Glutamatergic neuron (in vitro differentiated cells): ENCODE results near the gene CEP120. TPM values are rescaled to one million over a fixed set of nuclear protein-coding genes. Genes with fewer than 3 reads are reported as not detected.

ENCODE experiments used
- DNase-seq: peaks from one replicate; pipeline ENCODE4 v3.0.0; 2022
- H3K27ac Mint-ChIP-seq: one replicate; pipeline ENCODE4 v1.8.0; 2020; ENCODE audit warnings: mild to moderate bottlenecking, mixed read lengths, inconsistent platforms; ENCODE audit not compliant: unreplicated experiment
- H3K27me3 Mint-ChIP-seq: one replicate; pipeline ENCODE4 v1.8.0; 2020; ENCODE audit warnings: mild to moderate bottlenecking, moderate library complexity, mixed read lengths, inconsistent platforms; ENCODE audit not compliant: unreplicated experiment
- H3K36me3 Mint-ChIP-seq: one replicate; pipeline ENCODE4 v1.8.0; 2020; ENCODE audit warnings: mild to moderate bottlenecking, mixed read lengths, inconsistent platforms; ENCODE audit not compliant: unreplicated experiment
- H3K4me1 Mint-ChIP-seq: one replicate; pipeline ENCODE4 v1.8.0; 2020; ENCODE audit warnings: mild to moderate bottlenecking, low read depth, mixed read lengths, inconsistent platforms; ENCODE audit not compliant: unreplicated experiment
- H3K4me3 Mint-ChIP-seq: one replicate; pipeline ENCODE4 v1.8.0; 2020; ENCODE audit warnings: mild to moderate bottlenecking, mixed read lengths, inconsistent platforms; ENCODE audit not compliant: unreplicated experiment
- H3K9me3 Mint-ChIP-seq: one replicate; pipeline ENCODE4 v1.8.0; 2020; ENCODE audit warnings: mild to moderate bottlenecking, moderate library complexity, mixed read lengths, inconsistent platforms; ENCODE audit not compliant: unreplicated experiment
- CTCF ChIP-seq: fragments of 200-600 bp; sonication (generic); IDR thresholded peaks from one replicate; pipeline ENCODE4 v1.5.0; 2021; ENCODE audit not compliant: partially characterized antibody, unreplicated experiment
- total RNA-seq: library from RNA; stranded (reverse); fragmentation: NEBNext Ultra II Directional; extraction: Animal tissue kit (Norgen Biotek cat#: 25700); gene quantifications from one replicate; pipeline ENCODE4 v1.2.1, GENCODE V29; 2021; ENCODE audit not compliant: unreplicated experiment

Gene CEP120
- total RNA-seq, 1 donor from 2014 or later, result 8.2 TPM

GRCh38 chr5:123456242-123456641 is 33.0 kb upstream of the CEP120 start:
- Mint-ChIP-seq H3K36me3 (no peaks in the 10 kb centered on the region), H3K4me1 (peaks cover 26% of the 10 kb centered on the region), H3K27ac (no peak overlapping the region), H3K4me3 (no peak overlapping the region), H3K9me3 (peaks cover under 1% of the 10 kb centered on the region), H3K27me3 (no peaks in the 10 kb centered on the region)
- no peak for DNase-seq
- no peak for TF ChIP-seq CTCF

DNA sequence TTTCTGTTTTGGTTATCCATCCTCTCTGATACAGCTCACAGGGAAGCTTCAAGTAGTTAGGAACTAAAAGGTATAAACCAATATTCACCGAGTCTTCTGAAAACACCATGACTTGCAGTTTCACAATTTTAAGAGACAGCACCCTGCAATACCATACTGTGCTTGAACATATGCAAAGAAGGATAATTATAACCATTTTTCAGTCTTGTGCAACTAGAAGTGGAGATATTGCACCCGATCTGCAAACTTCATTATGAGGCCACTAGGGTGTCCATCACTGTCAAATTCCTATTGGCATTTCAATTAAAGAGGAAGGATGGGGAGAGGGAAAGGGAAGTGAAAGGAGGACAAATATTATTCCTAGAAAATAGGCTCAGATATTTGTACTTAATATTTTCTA is 32.4 kb upstream of the CEP120 start:
- Mint-ChIP-seq H3K27ac (no peak overlapping the region), H3K4me3 (no peak overlapping the region), H3K27me3 (no peaks in the 10 kb centered on the region), H3K36me3 (no peaks in the 10 kb centered on the region), H3K9me3 (peaks cover 5% of the 10 kb centered on the region), H3K4me1 (peaks cover 28% of the 10 kb centered on the region)
- TF ChIP-seq CTCF, result peak; percentile 31
- no peak for DNase-seq

DNA sequence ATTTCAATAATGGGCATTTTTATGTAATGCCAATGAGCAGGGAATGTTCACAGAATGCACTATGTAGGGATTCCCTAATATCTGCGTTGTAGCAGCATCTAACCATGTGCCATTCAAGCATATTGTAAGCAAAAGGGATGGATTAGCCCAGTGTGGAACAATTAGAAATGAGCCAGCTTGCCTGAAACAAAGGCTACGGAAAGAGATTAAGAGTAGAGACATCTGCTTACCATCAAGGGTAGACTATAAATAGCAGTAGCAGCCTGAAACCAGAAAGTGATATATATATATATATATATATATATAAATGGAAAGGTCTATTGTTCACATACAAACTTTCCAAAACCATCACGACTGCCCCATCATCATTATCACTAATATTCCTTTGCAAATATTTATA is 31.9 kb upstream of the CEP120 start:
- Mint-ChIP-seq H3K27ac (no peak overlapping the region), H3K36me3 (no peaks in the 10 kb centered on the region), H3K27me3 (no peaks in the 10 kb centered on the region), H3K9me3 (peaks cover 5% of the 10 kb centered on the region), H3K4me1 (peaks cover 32% of the 10 kb centered on the region), H3K4me3 (no peak overlapping the region)
- DNase-seq, result no peak
- TF ChIP-seq CTCF, result no peak

- Mint-ChIP-seq H3K4me3 (no peak overlapping the region), H3K36me3 (no peaks in the 10 kb centered on the region), H3K4me1 (peaks cover 37% of the 10 kb centered on the region), H3K27me3 (no peaks in the 10 kb centered on the region), H3K9me3 (peaks cover 5% of the 10 kb centered on the region), H3K27ac (no peak overlapping the region)
- DNase-seq, result no peak
- TF ChIP-seq CTCF, result no peak
Measured at GRCh38 chr5:123454259-123454911, 31.2 kb upstream of the CEP120 start.

- Mint-ChIP-seq H3K27ac (no peak overlapping the region), H3K9me3 (peaks cover 5% of the 10 kb centered on the region), H3K4me3 (no peak overlapping the region)
Measured at GRCh38 chr5:123452401-123452800, 29.2 kb upstream of the CEP120 start.

More at GRCh38 chr5:123452401-123452800, 29.2 kb upstream of the CEP120 start:
- H3K4me1 Mint-ChIP-seq, result peaks cover 37% of the 10 kb centered on the region
- no peaks in the 10 kb centered on the region for H3K36me3 Mint-ChIP-seq
- DNase-seq, result no peak
- no peaks in the 10 kb centered on the region for H3K27me3 Mint-ChIP-seq
- no peak for TF ChIP-seq CTCF
